B cell (primary cell): ENCODE results near the gene OPHN1. TPM values are rescaled to one million over a fixed set of nuclear protein-coding genes. Genes with fewer than 3 reads are reported as not detected.

Source experiments
- ATAC-seq: fragments of 200-7000 bp; cut with Tn5 transposase; one replicate; pipeline ENCODE4 v1.10.0; 2021; ENCODE audit warnings: low read depth, mild to moderate bottlenecking, moderate number of reproducible peaks, moderate library complexity
- CTCF ChIA-PET: fragments of 350-600 bp; sonication (Branson Sonifier 250); formaldehyde crosslinking; loops from one replicate; lab custom pipeline; 2021; ENCODE audit warnings: antibody characterized with exemption, inconsistent platforms; lab: Charles Lee
- POLR2A ChIA-PET: fragments of 350-600 bp; sonication (Branson Sonifier 250); formaldehyde crosslinking; loops from one replicate; lab custom pipeline; 2021; ENCODE audit warnings: antibody characterized with exemption; lab: Charles Lee
- DNase-seq: peaks from one replicate; pipeline ENCODE4 v3.0.0; 2013
- H2AFZ ChIP-seq: 2 replicates; pipeline ENCODE4 v1.6.1; 2012; ENCODE audit warnings: mild to moderate bottlenecking, low read depth, low read length; ENCODE audit not compliant: insufficient read depth, poor library complexity, severe bottlenecking
- H3K27ac ChIP-seq, 2 donors: 1 replicate in 1 of 2; 2 replicates in 1 of 2; pipeline ENCODE4 v1.5.1; 2012 to 2013; ENCODE audit warnings: low read length in 2 of 2, mild to moderate bottlenecking in 2 of 2, moderate library complexity in 1 of 2
- H3K27me3 ChIP-seq, 4 experiments: fragments of 200-600 bp in 1 of 4; sonication (generic) in 1 of 4; replicated peaks in 1 of 4; 1 replicate in 2 of 4; 2 replicates in 2 of 4; pipeline versions ENCODE4 v1.6.1 to v1.7.0; 2013 to 2016; ENCODE audit warnings: low read length in 3 of 4, mild to moderate bottlenecking in 2 of 4, mixed read lengths in 1 of 4, moderate library complexity in 1 of 4; ENCODE audit not compliant: insufficient read depth in 4 of 4, control insufficient read depth in 3 of 4; ENCODE audit errors: control extremely low read depth in 1 of 4
- H3K36me3 ChIP-seq, 2 experiments: replicated peaks in 1 of 2; 1 replicate in 1 of 2; 2 replicates in 1 of 2; pipeline versions ENCODE4 v1.6.1 to v1.7.1; 2013; ENCODE audit warnings: low read length in 1 of 2; ENCODE audit not compliant: insufficient read depth in 2 of 2, control insufficient read depth in 1 of 2; ENCODE audit errors: control extremely low read depth in 1 of 2, extremely low read depth in 1 of 2
- H3K4me1 ChIP-seq, 2 donors: fragments of 200-600 bp in 1 of 2; sonication (generic) in 1 of 2; 1 replicate in 1 of 2; 2 replicates in 1 of 2; pipeline versions ENCODE4 v1.5.1 to v1.6.1; 2013 to 2017; ENCODE audit warnings: low read length in 2 of 2; ENCODE audit not compliant: control insufficient read depth in 2 of 2, insufficient read depth in 2 of 2
- H3K4me2 ChIP-seq: replicated peaks from 2 replicates; pipeline ENCODE3; 2012; ENCODE audit warnings: mild to moderate bottlenecking, low read depth, low read length; ENCODE audit not compliant: poor library complexity, severe bottlenecking
- H3K4me3 ChIP-seq, 5 experiments: fragments of 200-600 bp in 1 of 5; sonication (generic) in 1 of 5; 1 replicate in 3 of 5; 2 replicates in 2 of 5; pipeline versions ENCODE4 v1.5.1 to v1.7.0; 2011 to 2016; ENCODE audit warnings: low read length in 4 of 5, mild to moderate bottlenecking in 4 of 5, low read depth in 2 of 5, control low read depth in 1 of 5, moderate library complexity in 1 of 5; ENCODE audit not compliant: insufficient read depth in 1 of 5; ENCODE audit errors: control extremely low read depth in 1 of 5, extremely low read depth in 1 of 5
- H3K79me2 ChIP-seq: fragments of 200-600 bp; sonication (generic); one replicate; pipeline ENCODE4 v1.6.0; 2016; ENCODE audit warnings: low read length; ENCODE audit not compliant: control insufficient read depth, insufficient read depth
- H3K9ac ChIP-seq: fragments of 200-600 bp; sonication (generic); 2 replicates; pipeline ENCODE4 v1.6.1; 2017; ENCODE audit warnings: mild to moderate bottlenecking, low read length, moderate library complexity
- H3K9me3 ChIP-seq, 3 donors: one replicate each; pipeline versions ENCODE4 v1.6.1 to v1.7.1; 2013; ENCODE audit warnings: low read length in 2 of 3; ENCODE audit not compliant: control insufficient read depth in 2 of 3, insufficient read depth in 1 of 3; ENCODE audit errors: control extremely low read depth in 1 of 3
- H4K20me1 ChIP-seq: 2 replicates; pipeline ENCODE4 v1.6.0; 2012; ENCODE audit warnings: mild to moderate bottlenecking, low read length; ENCODE audit not compliant: insufficient read depth, control insufficient read depth, poor library complexity, severe bottlenecking
- H3K27ac Mint-ChIP-seq: one replicate; pipeline ENCODE4 v1.8.0; 2021; ENCODE audit warnings: mixed read lengths
- H3K27me3 Mint-ChIP-seq: one replicate; pipeline ENCODE4 v1.8.0; 2021; ENCODE audit warnings: mixed read lengths
- H3K4me1 Mint-ChIP-seq: one replicate; pipeline ENCODE4 v1.8.0; 2021; ENCODE audit warnings: mixed read lengths
- H3K4me3 Mint-ChIP-seq: one replicate; pipeline ENCODE4 v1.8.0; 2021; ENCODE audit warnings: mixed read lengths
- H3K9me3 Mint-ChIP-seq: one replicate; pipeline ENCODE4 v1.8.0; 2022; ENCODE audit warnings: mixed read lengths; ENCODE audit not compliant: insufficient read depth
- EZH2 ChIP-seq: IDR thresholded peaks from 2 replicates; pipeline ENCODE4 v1.6.1; 2012; ENCODE audit warnings: borderline replicate concordance, low read depth, mild to moderate bottlenecking, moderate library complexity, low read length; ENCODE audit not compliant: insufficient read depth, poor library complexity, severe bottlenecking
- WGBS: methylation state at CpG from one replicate; pipeline ENCODE4 v1.1.5; 2013; ENCODE audit warnings: missing lambda C conversion rate; ENCODE audit not compliant: insufficient coverage; 5-methylcytosine and 5-hydroxymethylcytosine counted together
- intact Hi-C: fragments of 100-400 bp; cut with micrococcal nuclease; formaldehyde crosslinking; loops from one replicate; pipeline ENCODE4 v1.10.0; 2022
- polyA plus RNA-seq: library from polyadenylated mRNA; depleted of rRNA; stranded (reverse); fragments of >200 nt; gene quantifications from 2 replicates; pipeline ENCODE4 v1.2.3, GENCODE V29; 2012
- total RNA-seq, 2 donors: library from RNA; stranded (reverse); fragments of 120-200 nt in 1 of 2; gene quantifications; 1 replicate in 1 of 2; 2 replicates in 1 of 2; pipeline versions ENCODE4 v1.2.3 to v1.2.4, GENCODE V29; 2013 to 2022
- TF ChIP-seq, protein P1 (sequence below): fragments of 200-600 bp; IDR thresholded peaks from one replicate; pipeline ENCODE4 v1.8.0; 2022; ENCODE audit warnings: antibody characterized with exemption, mild to moderate bottlenecking

OPHN1 gene
- total and polyA plus RNA-seq, 2 donors (not counting 1 experiment from before 2014, with no cell fraction given), result 0.03 to 0.17 TPM

- no peaks in the 10 kb centered on the region for H3K9me3 ChIP-seq
- H3K27ac Mint-ChIP-seq, result no peak overlapping the region
- no peak overlapping the region for H3K4me3 ChIP-seq
- H3K4me3 Mint-ChIP-seq, result no peak overlapping the region
- POLR2A ChIA-PET, result no interaction called here
- H3K79me2 ChIP-seq, result no peaks in the 10 kb centered on the region
- intact Hi-C loops, result no loop called here
- CTCF ChIA-PET, result no interaction called here
- no peaks in the 10 kb centered on the region for H3K9me3 Mint-ChIP-seq
- no peak overlapping the region for H2AFZ ChIP-seq
- DNase-seq (no peak), ATAC-seq (no peak)
- TF ChIP-seq EZH2, result no peak
- TF ChIP-seq, protein P1, sequence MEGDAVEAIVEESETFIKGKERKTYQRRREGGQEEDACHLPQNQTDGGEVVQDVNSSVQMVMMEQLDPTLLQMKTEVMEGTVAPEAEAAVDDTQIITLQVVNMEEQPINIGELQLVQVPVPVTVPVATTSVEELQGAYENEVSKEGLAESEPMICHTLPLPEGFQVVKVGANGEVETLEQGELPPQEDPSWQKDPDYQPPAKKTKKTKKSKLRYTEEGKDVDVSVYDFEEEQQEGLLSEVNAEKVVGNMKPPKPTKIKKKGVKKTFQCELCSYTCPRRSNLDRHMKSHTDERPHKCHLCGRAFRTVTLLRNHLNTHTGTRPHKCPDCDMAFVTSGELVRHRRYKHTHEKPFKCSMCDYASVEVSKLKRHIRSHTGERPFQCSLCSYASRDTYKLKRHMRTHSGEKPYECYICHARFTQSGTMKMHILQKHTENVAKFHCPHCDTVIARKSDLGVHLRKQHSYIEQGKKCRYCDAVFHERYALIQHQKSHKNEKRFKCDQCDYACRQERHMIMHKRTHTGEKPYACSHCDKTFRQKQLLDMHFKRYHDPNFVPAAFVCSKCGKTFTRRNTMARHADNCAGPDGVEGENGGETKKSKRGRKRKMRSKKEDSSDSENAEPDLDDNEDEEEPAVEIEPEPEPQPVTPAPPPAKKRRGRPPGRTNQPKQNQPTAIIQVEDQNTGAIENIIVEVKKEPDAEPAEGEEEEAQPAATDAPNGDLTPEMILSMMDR, result no peak
- H3K36me3 ChIP-seq, result no peaks in the 10 kb centered on the region
- no CpG with 5 or more reads among the region's 4 CpGs for WGBS
- no peak overlapping the region for H3K4me2 ChIP-seq
- no peaks in the 10 kb centered on the region for H3K4me1 Mint-ChIP-seq
- no peaks in the 10 kb centered on the region for H3K27me3 Mint-ChIP-seq
- no peak overlapping the region for H3K27ac ChIP-seq
- no peaks in the 10 kb centered on the region for H3K4me1 ChIP-seq
- no peak overlapping the region for H3K9ac ChIP-seq
- no peaks in the 10 kb centered on the region for H4K20me1 ChIP-seq
- no peaks in the 10 kb centered on the region for H3K27me3 ChIP-seq
These were observed 31.5 kb upstream of the OPHN1 start for GRCh38 chrX:68464796-68465195.

DNA sequence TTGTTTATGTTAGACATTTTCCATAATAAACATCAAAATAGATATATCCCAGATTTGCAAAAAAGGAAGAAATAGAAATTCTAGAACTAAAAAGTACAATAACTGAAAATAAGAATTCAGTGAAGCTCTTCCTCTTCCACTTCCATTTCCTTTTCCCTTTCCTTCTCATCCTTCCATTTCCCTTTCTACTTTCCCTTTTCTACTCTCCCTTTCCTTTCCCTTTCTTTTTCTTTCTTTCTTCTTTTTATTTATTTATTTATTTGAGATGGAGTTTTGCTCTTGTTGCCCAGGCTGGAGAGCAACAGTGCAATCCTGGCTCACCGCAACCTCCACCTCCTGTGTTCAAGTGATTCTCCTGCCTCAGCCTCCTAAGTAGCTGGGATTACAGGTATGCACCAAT is 30.6 kb upstream of the OPHN1 start:
- no peaks in the 10 kb centered on the region for H4K20me1 ChIP-seq
- ATAC-seq, result no peak
- H3K4me3 ChIP-seq, result no peak overlapping the region
- H3K4me1 ChIP-seq, result no peaks in the 10 kb centered on the region
- H3K4me2 ChIP-seq, result no peak overlapping the region
- H3K27me3 Mint-ChIP-seq, result no peaks in the 10 kb centered on the region
- no peak overlapping the region for H3K4me3 Mint-ChIP-seq
- H3K4me1 Mint-ChIP-seq, result no peaks in the 10 kb centered on the region
- H2AFZ ChIP-seq, result no peak overlapping the region
- no CpG with 5 or more reads among the region's 1 CpG for WGBS
- no peak for DNase-seq
- no peak overlapping the region for H3K27ac ChIP-seq
- TF ChIP-seq EZH2, result no peak
- TF ChIP-seq, protein P1, result no peak
- ChIA-PET POLR2A (no interaction called here), CTCF (no interaction called here)
- no peak overlapping the region for H3K27ac Mint-ChIP-seq
- H3K9me3 ChIP-seq, result no peaks in the 10 kb centered on the region
- no peaks in the 10 kb centered on the region for H3K36me3 ChIP-seq
- no peaks in the 10 kb centered on the region for H3K27me3 ChIP-seq
- no peaks in the 10 kb centered on the region for H3K9me3 Mint-ChIP-seq
- H3K79me2 ChIP-seq, result no peaks in the 10 kb centered on the region
- no peak overlapping the region for H3K9ac ChIP-seq
- intact Hi-C loops, result no loop called here
